ENCODE results near the gene SPTLC1. TPM values are rescaled to one million over a fixed set of nuclear protein-coding genes. Genes with fewer than 3 reads are reported as not detected.
"Not testable (repeated sequence)": the region's sequence is repeated elsewhere in the genome, so short reads cannot be mapped to it uniquely, and the experiment has no call there.

The SPTLC1 gene
- total RNA-seq, 2 experiments from 2014 or later = 49.1 to 54.5 TPM

GRCh38 chr9:92147030-92147851 lies 32.0 kb upstream of the SPTLC1 start:
- no peaks in the 10 kb centered on the region for H3K36me3 Mint-ChIP-seq
- H3K27me3 Mint-ChIP-seq = peaks cover 47% of the 10 kb centered on the region
- H3K4me3 Mint-ChIP-seq = peak overlapping the region; percentile 42
- H3K9me3 Mint-ChIP-seq = no peaks in the 10 kb centered on the region
- DNase-seq = no peak
- H3K27ac Mint-ChIP-seq = no peak overlapping the region
- peaks cover 3% of the 10 kb centered on the region for H3K4me1 Mint-ChIP-seq

- H3K36me3 Mint-ChIP-seq = no peaks in the 10 kb centered on the region
- H3K4me1 Mint-ChIP-seq = peaks cover 3% of the 10 kb centered on the region
- no peak overlapping the region for H3K27ac Mint-ChIP-seq
- peaks cover 54% of the 10 kb centered on the region for H3K27me3 Mint-ChIP-seq
- DNase-seq = no peak
- H3K4me3 Mint-ChIP-seq = no peak overlapping the region
- no peaks in the 10 kb centered on the region for H3K9me3 Mint-ChIP-seq
Observed at GRCh38 chr9:92146610-92147009, 31.4 kb upstream of the SPTLC1 start.

DNA sequence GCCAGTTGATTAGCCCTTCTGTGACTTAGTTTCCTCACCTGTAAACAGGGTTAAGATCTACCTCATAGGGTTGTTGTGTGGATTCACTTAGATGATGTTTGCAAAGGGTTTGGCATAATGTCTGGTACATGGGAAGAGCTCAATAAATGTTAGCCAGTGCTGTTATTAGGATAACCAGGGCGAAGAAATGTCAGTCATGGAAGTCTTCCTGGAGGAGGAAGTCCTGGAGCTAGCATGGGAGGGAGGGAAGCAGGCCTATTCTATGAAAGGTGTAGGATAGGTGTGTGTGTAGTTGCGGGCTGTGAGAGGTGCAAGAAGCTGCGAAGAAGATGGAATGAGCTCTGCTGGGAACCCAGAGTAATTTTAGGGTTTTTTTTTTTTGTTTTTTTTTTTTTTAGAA lies 30.6 kb upstream of the SPTLC1 start:
- not testable (repeated sequence) for DNase-seq, H3K36me3 Mint-ChIP-seq, H3K4me1 Mint-ChIP-seq, H3K9me3 Mint-ChIP-seq, H3K27ac Mint-ChIP-seq, H3K4me3 Mint-ChIP-seq
- peaks cover 61% of the 10 kb centered on the region for H3K27me3 Mint-ChIP-seq

DNA sequence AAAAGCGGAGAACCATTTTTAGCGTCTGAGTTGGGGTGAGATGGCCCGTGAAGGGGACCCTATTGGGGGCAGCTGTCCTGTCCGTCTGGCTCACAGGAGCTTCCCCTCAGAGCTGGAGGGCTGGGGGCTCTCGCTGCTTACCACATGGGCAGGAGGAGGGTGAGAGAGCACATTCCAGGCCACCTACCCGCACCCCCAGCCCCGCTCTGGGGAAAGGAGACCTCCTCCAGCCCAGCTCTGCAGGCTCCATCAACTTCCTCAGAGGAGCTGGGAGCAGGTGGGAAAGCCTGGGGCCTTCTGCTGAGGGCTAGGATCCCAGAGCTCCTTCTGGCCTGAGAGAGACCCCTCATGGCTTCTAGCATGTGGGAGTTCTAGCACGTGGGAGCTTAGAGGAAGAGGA lies 27.1 kb upstream of the SPTLC1 start:
- peaks cover 53% of the 10 kb centered on the region for H3K27me3 Mint-ChIP-seq

GRCh38 chr9:92141144-92142129 lies 26.2 kb upstream of the SPTLC1 start:
- DNase-seq = peak; percentile 24
- no peak overlapping the region for H3K27ac Mint-ChIP-seq
- no peaks in the 10 kb centered on the region for H3K36me3 Mint-ChIP-seq
- H3K4me1 Mint-ChIP-seq = peaks cover 5% of the 10 kb centered on the region
- H3K9me3 Mint-ChIP-seq = no peaks in the 10 kb centered on the region
- peaks cover 48% of the 10 kb centered on the region for H3K27me3 Mint-ChIP-seq
- peak overlapping the region; percentile 49 for H3K4me3 Mint-ChIP-seq

More for the DNA sequence above, 27.1 kb upstream of the SPTLC1 start:
- H3K36me3 Mint-ChIP-seq = no peaks in the 10 kb centered on the region
- H3K27ac Mint-ChIP-seq = no peak overlapping the region
- no peaks in the 10 kb centered on the region for H3K9me3 Mint-ChIP-seq
- H3K4me3 Mint-ChIP-seq = no peak overlapping the region
- no peak for DNase-seq
- H3K4me1 Mint-ChIP-seq = peaks cover 7% of the 10 kb centered on the region

GRCh38 chr9:92140754-92141143 lies 25.5 kb upstream of the SPTLC1 start:
- peak overlapping the region; percentile 49 for H3K4me3 Mint-ChIP-seq
- DNase-seq = no peak
- peaks cover 5% of the 10 kb centered on the region for H3K4me1 Mint-ChIP-seq
- H3K9me3 Mint-ChIP-seq = no peaks in the 10 kb centered on the region
- H3K36me3 Mint-ChIP-seq = no peaks in the 10 kb centered on the region
- H3K27me3 Mint-ChIP-seq = peaks cover 42% of the 10 kb centered on the region
- H3K27ac Mint-ChIP-seq = no peak overlapping the region

- H3K27ac Mint-ChIP-seq = no peak overlapping the region
- no peaks in the 10 kb centered on the region for H3K9me3 Mint-ChIP-seq
- H3K27me3 Mint-ChIP-seq = peaks cover 38% of the 10 kb centered on the region
- H3K36me3 Mint-ChIP-seq = no peaks in the 10 kb centered on the region
- H3K4me1 Mint-ChIP-seq = peaks cover 5% of the 10 kb centered on the region
- DNase-seq = peak; percentile 70
- H3K4me3 Mint-ChIP-seq = no peak overlapping the region
Observed at GRCh38 chr9:92140074-92140753, 25.0 kb upstream of the SPTLC1 start.

GRCh38 chr9:92138960-92139540 lies 23.8 kb upstream of the SPTLC1 start:
- peaks cover 46% of the 10 kb centered on the region for H3K27me3 Mint-ChIP-seq
- H3K4me3 Mint-ChIP-seq, DNase-seq, H3K9me3 Mint-ChIP-seq, H3K4me1 Mint-ChIP-seq, H3K27ac Mint-ChIP-seq, H3K36me3 Mint-ChIP-seq: not testable (repeated sequence)

GRCh38 chr9:92138157-92138959 lies 23.1 kb upstream of the SPTLC1 start:
- Mint-ChIP-seq H3K36me3 (no peaks in the 10 kb centered on the region), H3K4me1 (peaks cover 13% of the 10 kb centered on the region), H3K4me3 (no peak overlapping the region), H3K27me3 (peaks cover 51% of the 10 kb centered on the region), H3K27ac (no peak overlapping the region), H3K9me3 (no peaks in the 10 kb centered on the region)
- DNase-seq = peak; percentile 75

GRCh38 chr9:92136184-92136858 lies 21.1 kb upstream of the SPTLC1 start:
- no peaks in the 10 kb centered on the region for H3K36me3 Mint-ChIP-seq
- peaks cover 44% of the 10 kb centered on the region for H3K27me3 Mint-ChIP-seq
- H3K4me3 Mint-ChIP-seq = no peak overlapping the region
- H3K27ac Mint-ChIP-seq = no peak overlapping the region
- H3K9me3 Mint-ChIP-seq = peaks cover 2% of the 10 kb centered on the region
- peaks cover 13% of the 10 kb centered on the region for H3K4me1 Mint-ChIP-seq
- DNase-seq = no peak

- Mint-ChIP-seq H3K9me3 (peaks cover 4% of the 10 kb centered on the region), H3K4me3 (no peak overlapping the region), H3K36me3 (no peaks in the 10 kb centered on the region), H3K4me1 (peaks cover 8% of the 10 kb centered on the region), H3K27me3 (peaks cover 45% of the 10 kb centered on the region), H3K27ac (no peak overlapping the region)
- DNase-seq = no peak
Observed at GRCh38 chr9:92135576-92135975, 20.4 kb upstream of the SPTLC1 start.

DNA sequence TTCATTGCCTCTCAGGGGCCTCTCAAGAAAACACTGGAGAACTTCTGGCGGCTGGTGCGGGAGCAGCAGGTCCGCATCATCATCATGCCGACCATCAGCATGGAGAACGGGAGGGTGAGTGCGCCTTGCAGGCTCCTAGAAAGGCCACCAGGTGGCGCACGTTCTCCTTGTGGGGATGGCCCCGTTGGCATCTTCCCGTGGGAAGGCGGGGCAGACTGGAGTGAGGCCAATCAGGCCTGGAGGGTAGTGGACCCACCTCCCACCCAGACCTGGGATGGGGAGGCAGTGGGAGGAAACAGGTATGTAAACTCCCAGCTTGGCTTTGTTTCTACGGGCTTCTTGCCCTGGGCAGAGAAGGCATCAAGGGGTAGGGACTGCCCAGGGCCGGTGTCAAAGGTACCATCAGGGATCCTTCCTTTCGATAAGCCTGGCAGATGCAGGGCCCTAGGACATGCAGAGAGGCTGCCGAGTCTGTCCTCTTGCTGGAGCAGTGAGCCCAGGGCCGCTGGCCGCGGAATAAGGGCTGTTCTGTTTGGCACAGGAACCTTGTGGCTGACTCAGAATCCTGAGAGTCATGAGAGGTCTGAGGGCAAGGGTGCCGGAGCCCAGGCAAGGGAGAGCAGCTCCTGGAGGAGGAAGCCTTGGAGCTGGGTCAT lies 18.9 kb upstream of the SPTLC1 start:
- no peaks in the 10 kb centered on the region for H3K36me3 Mint-ChIP-seq

DNA sequence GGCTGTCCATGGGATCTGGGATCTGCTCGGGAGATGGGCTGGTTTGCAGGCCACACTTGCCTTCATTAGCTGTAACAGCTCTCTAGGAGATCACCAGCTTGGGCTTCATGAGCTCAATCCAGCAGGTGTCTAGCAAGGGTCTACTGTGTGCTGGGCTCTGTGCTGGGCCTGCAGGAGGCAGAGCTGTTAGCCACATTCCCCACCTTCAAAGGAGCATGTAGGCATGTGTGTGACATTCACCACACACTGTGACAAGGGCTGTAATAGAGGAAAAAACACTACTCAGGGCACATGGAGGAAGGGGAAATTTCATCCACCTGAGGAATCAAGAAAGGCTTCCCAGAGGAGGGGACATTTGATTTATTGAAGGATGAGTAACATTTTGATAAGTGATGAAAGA lies 17.7 kb upstream of the SPTLC1 start:
- DNase-seq, H3K4me1 Mint-ChIP-seq, H3K9me3 Mint-ChIP-seq, H3K4me3 Mint-ChIP-seq, H3K36me3 Mint-ChIP-seq, H3K27ac Mint-ChIP-seq: not testable (repeated sequence)
- H3K27me3 Mint-ChIP-seq = peaks cover 38% of the 10 kb centered on the region

More for the DNA sequence above, 18.9 kb upstream of the SPTLC1 start:
- peaks cover 38% of the 10 kb centered on the region for H3K27me3 Mint-ChIP-seq
- peaks cover 8% of the 10 kb centered on the region for H3K4me1 Mint-ChIP-seq
- H3K4me3 Mint-ChIP-seq = peak overlapping the region; percentile 38
- peaks cover 4% of the 10 kb centered on the region for H3K9me3 Mint-ChIP-seq
- DNase-seq = peak; percentile 73
- no peak overlapping the region for H3K27ac Mint-ChIP-seq

All from activated naive CD8-positive, alpha-beta T cell treated with anti-CD3 and anti-CD28 coated beads for 36 hours (primary cell).